ENCODE results near the gene ALPK3. TPM values are rescaled to one million over a fixed set of nuclear protein-coding genes. Genes with fewer than 3 reads are reported as not detected.
A peak's percentile ranks its signal among the peaks of the same experiment; 100 is the strongest.
"Not testable (repeated sequence)": the region's sequence is repeated elsewhere in the genome, so short reads cannot be mapped to it uniquely, and the experiment has no call there.

ALPK3 gene
- total and polyA plus RNA-seq, 7 experiments from 2014 or later, result 0.02 to 0.30 (median 0.19) TPM; not detected in 1

DNA sequence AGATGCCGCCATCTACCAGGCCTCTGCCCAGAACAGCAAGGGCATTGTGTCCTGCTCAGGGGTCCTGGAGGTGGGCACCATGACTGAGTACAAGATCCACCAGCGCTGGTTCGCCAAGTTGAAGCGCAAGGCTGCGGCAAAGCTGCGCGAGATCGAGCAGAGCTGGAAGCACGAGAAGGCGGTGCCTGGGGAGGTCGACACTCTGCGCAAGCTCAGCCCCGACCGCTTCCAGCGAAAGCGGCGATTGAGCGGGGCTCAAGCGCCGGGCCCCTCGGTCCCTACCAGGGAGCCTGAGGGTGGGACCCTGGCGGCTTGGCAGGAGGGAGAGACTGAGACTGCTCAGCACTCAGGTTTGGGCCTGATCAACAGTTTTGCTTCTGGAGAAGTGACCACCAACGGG is 22.6 kb downstream of the ALPK3 start:
- POLR2A ChIA-PET, result no interaction called here
- Mint-ChIP-seq H3K4me1 (no peaks in the 10 kb centered on the region), H3K9me3 (no peaks in the 10 kb centered on the region), H3K27ac (no peak overlapping the region), H3K36me3 (no peaks in the 10 kb centered on the region), H3K4me3 (no peak overlapping the region), H3K27me3 (peaks cover 0 to 10% (median 6%) of the 10 kb centered on the region in 5 donors)
- Histone ChIP-seq H3K4me3 (ENCODE audit: low read length) (no peak overlapping the region), H3K4me1 (ENCODE audit: control insufficient read depth in 2 of 2, insufficient read depth in 2 of 2, low read length in 2 of 2) (no peaks in the 10 kb centered on the region), H3K9me3 (ENCODE audit: control insufficient read depth in 2 of 3, low read length in 3 of 3) (no peaks in the 10 kb centered on the region), H3K27me3 (ENCODE audit: control insufficient read depth in 2 of 2, insufficient read depth in 2 of 2, low read length in 2 of 2) (no peaks in the 10 kb centered on the region), H3K27ac (ENCODE audit: low read depth, low read length) (no peak overlapping the region), H3K36me3 (ENCODE audit: control insufficient read depth in 2 of 3, insufficient read depth in 3 of 3, low read length in 3 of 3) (no peaks in the 10 kb centered on the region)
- DNase-seq (no peak), ATAC-seq (no peak)
- intact Hi-C loops (cut with micrococcal nuclease), result no loop called here
- CTCF ChIA-PET, result interaction anchor here (0.8 kb wide), 1 partner anchor 33 kb away, joined by 3 read pairs; no protein-coding TSS in a partner anchor

DNA sequence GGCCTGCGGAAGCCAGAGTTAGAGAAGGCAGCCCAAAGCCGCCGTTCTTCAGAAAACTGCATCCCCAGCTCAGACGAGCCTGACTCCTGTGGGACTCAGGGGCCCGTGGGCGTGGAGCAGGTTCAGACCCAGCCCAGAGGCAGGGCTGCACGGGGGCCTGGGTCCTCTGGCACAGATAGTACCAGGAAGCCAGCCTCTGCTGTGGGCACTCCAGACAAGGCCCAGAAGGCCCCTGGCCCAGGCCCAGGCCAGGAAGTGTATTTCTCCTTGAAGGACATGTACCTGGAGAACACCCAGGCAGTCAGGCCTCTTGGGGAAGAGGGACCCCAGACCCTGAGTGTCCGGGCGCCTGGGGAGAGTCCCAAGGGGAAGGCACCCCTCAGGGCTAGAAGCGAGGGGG is 23.1 kb downstream of the ALPK3 start:
- Mint-ChIP-seq H3K27ac (no peak overlapping the region), H3K36me3 (no peaks in the 10 kb centered on the region), H3K4me3 (no peak overlapping the region), H3K27me3 (peaks cover 0 to 10% (median 6%) of the 10 kb centered on the region in 5 donors), H3K9me3 (no peaks in the 10 kb centered on the region), H3K4me1 (no peaks in the 10 kb centered on the region)
- intact Hi-C loops (cut with micrococcal nuclease), result no loop called here
- no peaks in the 10 kb centered on the region for H3K27me3 ChIP-seq (ENCODE audit: control insufficient read depth in 2 of 2, insufficient read depth in 2 of 2, low read length in 2 of 2)
- ChIA-PET CTCF (interaction anchor here (0.5 kb wide), 1 partner anchor 303 kb away, joined by 4 read pairs; no protein-coding TSS in a partner anchor), POLR2A (interaction anchor here (0.5 kb wide), 1 partner anchor 90 kb away, joined by 3 read pairs; no protein-coding TSS in a partner anchor)
- H3K36me3 ChIP-seq (ENCODE audit: control insufficient read depth in 2 of 3, insufficient read depth in 3 of 3, low read length in 3 of 3), result no peaks in the 10 kb centered on the region
- DNase-seq (no peak), ATAC-seq (no peak)
- no peaks in the 10 kb centered on the region for H3K9me3 ChIP-seq (ENCODE audit: control insufficient read depth in 2 of 3, low read length in 3 of 3)
- H3K27ac ChIP-seq (ENCODE audit: low read depth, low read length), result no peak overlapping the region
- no peak overlapping the region for H3K4me3 ChIP-seq (ENCODE audit: low read length)
- H3K4me1 ChIP-seq (ENCODE audit: control insufficient read depth in 2 of 2, insufficient read depth in 2 of 2, low read length in 2 of 2), result no peaks in the 10 kb centered on the region

DNA sequence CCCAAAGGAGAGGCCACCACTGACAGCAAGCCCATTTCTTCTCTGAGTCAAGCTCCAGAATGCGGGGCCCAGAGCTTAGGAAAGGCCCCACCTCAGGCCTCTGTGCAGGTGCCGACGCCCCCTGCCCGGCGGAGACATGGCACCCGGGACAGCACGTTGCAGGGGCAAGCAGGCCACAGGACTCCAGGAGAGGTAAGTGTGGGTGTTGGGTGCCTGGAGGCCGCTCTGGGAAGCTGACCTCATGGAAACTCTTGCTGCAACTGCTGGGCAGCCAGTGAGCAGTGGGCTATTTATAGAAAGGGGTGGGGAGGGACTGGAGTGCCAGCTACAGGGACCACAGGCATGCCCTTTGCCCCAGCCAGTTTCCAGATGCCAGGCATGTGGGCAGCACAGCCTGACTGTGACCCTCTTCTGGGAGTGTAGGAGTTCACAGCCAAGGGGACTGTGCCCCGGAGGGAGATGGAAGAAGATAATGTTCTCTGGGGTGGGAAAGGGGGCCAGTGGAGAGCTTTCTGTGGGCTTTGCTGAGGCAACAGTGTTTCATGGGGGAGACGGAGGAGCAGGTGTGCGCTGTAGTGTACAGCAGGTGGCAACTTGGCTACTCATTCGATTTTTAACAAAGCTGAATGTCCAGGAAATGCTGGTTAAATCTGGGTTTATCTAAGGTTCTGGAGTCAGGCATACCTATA is 23.7 kb downstream of the ALPK3 start:
- Histone ChIP-seq H3K4me1 (ENCODE audit: control insufficient read depth in 2 of 2, insufficient read depth in 2 of 2, low read length in 2 of 2) (no peaks in the 10 kb centered on the region), H3K27me3 (ENCODE audit: control insufficient read depth in 2 of 2, insufficient read depth in 2 of 2, low read length in 2 of 2) (no peaks in the 10 kb centered on the region), H3K27ac (ENCODE audit: low read depth, low read length) (no peak overlapping the region), H3K9me3 (ENCODE audit: control insufficient read depth in 2 of 3, low read length in 3 of 3) (no peaks in the 10 kb centered on the region), H3K36me3 (ENCODE audit: control insufficient read depth in 2 of 3, insufficient read depth in 3 of 3, low read length in 3 of 3) (no peaks in the 10 kb centered on the region), H3K4me3 (ENCODE audit: low read length) (no peak overlapping the region)
- DNase-seq (no peak), ATAC-seq (no peak)
- intact Hi-C loops (cut with micrococcal nuclease), result no loop called here
- Mint-ChIP-seq H3K9me3 (peaks cover 0 to 4% (median 0%) of the 10 kb centered on the region in 11 donors), H3K4me3 (no peak overlapping the region), H3K27ac (no peak overlapping the region), H3K4me1 (peaks cover 0 to 2% (median 0%) of the 10 kb centered on the region in 7 donors), H3K27me3 (peaks cover 0 to 7% (median 4%) of the 10 kb centered on the region in 5 donors), H3K36me3 (no peaks in the 10 kb centered on the region)
- ChIA-PET POLR2A (interaction anchor here (0.5 kb wide), 1 partner anchor 90 kb away, joined by 3 read pairs; no protein-coding TSS in a partner anchor), CTCF (interaction anchor here (0.5 kb wide), 1 partner anchor 302 kb away, joined by 4 read pairs; no protein-coding TSS in a partner anchor)

DNA sequence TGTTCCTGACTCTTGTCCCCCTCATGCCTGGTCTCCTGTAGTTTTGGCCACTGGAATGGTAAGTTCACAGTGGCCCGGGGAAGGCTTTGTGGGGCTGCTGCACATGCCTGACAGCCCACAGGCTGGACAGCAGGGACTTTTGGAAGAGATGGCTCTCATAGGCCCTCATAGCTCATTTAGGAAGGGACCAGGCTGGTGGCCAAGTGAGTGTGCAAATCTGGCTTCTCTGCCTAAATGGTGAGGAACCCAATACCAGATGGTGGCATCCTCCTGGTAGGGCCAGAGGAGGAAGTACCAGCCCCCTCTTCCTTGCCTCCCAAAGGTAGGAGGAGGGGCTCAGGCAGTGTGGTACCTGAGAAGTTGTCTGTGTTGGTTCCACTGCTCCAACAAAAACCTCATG is 25.6 kb downstream of the ALPK3 start:
- Mint-ChIP-seq H3K4me3 (no peak overlapping the region), H3K27ac (no peak overlapping the region), H3K27me3 (peaks cover 0 to 5% (median 0%) of the 10 kb centered on the region in 5 donors), H3K4me1 (peaks cover 0 to 2% (median 0%) of the 10 kb centered on the region in 7 donors), H3K9me3 (peaks cover 4 to 21% (median 12%) of the 10 kb centered on the region in 11 donors), H3K36me3 (peaks cover 5 to 11% (median 6%) of the 10 kb centered on the region in 5 donors)
- peaks cover 0 to 8% (median 0%) of the 10 kb centered on the region in 3 experiments for H3K9me3 ChIP-seq (ENCODE audit: control insufficient read depth in 2 of 3, low read length in 3 of 3)
- no peak for ATAC-seq
- DNase-seq, result no peak
- intact Hi-C loops (cut with micrococcal nuclease), result no loop called here
- POLR2A ChIA-PET, result no interaction called here
- no peaks in the 10 kb centered on the region for H3K4me1 ChIP-seq (ENCODE audit: control insufficient read depth in 2 of 2, insufficient read depth in 2 of 2, low read length in 2 of 2)
- no peak overlapping the region for H3K4me3 ChIP-seq (ENCODE audit: low read length)
- H3K27ac ChIP-seq (ENCODE audit: low read depth, low read length), result no peak overlapping the region
- no peaks in the 10 kb centered on the region for H3K36me3 ChIP-seq (ENCODE audit: control insufficient read depth in 2 of 3, insufficient read depth in 3 of 3, low read length in 3 of 3)
- CTCF ChIA-PET, result no interaction called here
- H3K27me3 ChIP-seq (ENCODE audit: control insufficient read depth in 2 of 2, insufficient read depth in 2 of 2, low read length in 2 of 2), result no peaks in the 10 kb centered on the region

DNA sequence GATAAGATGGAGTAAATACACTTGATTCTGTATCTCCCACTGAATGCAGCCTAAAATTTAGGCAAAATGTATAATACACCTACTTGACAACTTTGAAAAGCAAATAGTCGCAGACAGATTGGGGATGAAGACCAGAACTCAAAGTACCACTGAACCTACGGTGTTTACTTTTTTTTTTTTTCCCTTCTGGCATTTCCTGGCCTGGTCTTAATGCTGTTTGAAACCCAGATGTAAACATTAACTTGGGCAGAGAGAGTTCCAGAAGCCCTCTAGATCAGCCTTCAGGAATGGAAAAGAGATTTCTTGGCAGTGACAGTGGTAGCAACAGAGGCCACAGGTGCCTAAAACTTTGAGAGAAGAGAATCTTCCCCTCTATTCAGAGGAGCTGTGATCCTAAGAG is 27.8 kb downstream of the ALPK3 start:
- H3K27me3 Mint-ChIP-seq, result peaks cover 0 to 5% (median 0%) of the 10 kb centered on the region in 5 donors
- no peaks in the 10 kb centered on the region for H3K27me3 ChIP-seq (ENCODE audit: control insufficient read depth in 2 of 2, insufficient read depth in 2 of 2, low read length in 2 of 2)
- H3K27ac ChIP-seq (ENCODE audit: low read depth, low read length), result no peak overlapping the region
- POLR2A ChIA-PET, result no interaction called here
- peaks cover 0 to 8% (median 0%) of the 10 kb centered on the region in 3 experiments for H3K9me3 ChIP-seq (ENCODE audit: control insufficient read depth in 2 of 3, low read length in 3 of 3)
- H3K27ac Mint-ChIP-seq, result no peak overlapping the region
- peaks cover 4 to 30% (median 13%) of the 10 kb centered on the region in 11 donors for H3K9me3 Mint-ChIP-seq
- ATAC-seq (no peak), DNase-seq (no peak)
- intact Hi-C loops (cut with micrococcal nuclease), result loop anchor here (1.0 to 5.0 kb wide), 3 partner anchors 82 to 199 kb away; no protein-coding TSS in a partner anchor
- H3K4me1 Mint-ChIP-seq, result peaks cover 0 to 2% (median 0%) of the 10 kb centered on the region in 7 donors
- H3K4me3 Mint-ChIP-seq, result no peak overlapping the region
- H3K4me3 ChIP-seq (ENCODE audit: low read length), result no peak overlapping the region
- peaks cover 5 to 11% (median 7%) of the 10 kb centered on the region in 5 donors for H3K36me3 Mint-ChIP-seq
- H3K36me3 ChIP-seq (ENCODE audit: control insufficient read depth in 2 of 3, insufficient read depth in 3 of 3, low read length in 3 of 3), result no peaks in the 10 kb centered on the region
- H3K4me1 ChIP-seq (ENCODE audit: control insufficient read depth in 2 of 2, insufficient read depth in 2 of 2, low read length in 2 of 2), result no peaks in the 10 kb centered on the region
- CTCF ChIA-PET, result interaction anchor here (0.7 kb wide), 1 partner anchor 250 kb away, joined by 3 read pairs; no protein-coding TSS in a partner anchor

DNA sequence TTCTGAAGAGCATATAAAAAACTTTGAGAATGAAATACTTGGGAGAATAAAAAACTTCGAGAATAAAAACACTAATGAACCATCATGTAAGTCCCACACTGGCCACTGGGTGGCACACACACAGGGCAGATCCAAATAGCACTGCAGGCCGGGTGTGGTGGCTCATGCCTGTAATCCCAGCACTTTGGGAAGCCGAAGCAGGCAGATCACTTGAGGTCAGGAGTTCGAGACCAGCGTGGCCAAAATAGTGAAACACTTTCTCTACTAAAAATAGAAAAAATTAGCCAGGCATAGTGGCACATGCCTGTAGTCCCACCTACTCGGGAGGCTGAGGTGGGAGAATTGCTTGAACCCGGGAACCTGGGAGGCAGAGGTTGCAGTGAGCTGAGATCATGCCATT is 28.5 kb downstream of the ALPK3 start:
- POLR2A ChIA-PET; H3K27ac Mint-ChIP-seq; H3K36me3 ChIP-seq (ENCODE audit: control insufficient read depth in 2 of 3, insufficient read depth in 3 of 3, low read length in 3 of 3); H3K27me3 ChIP-seq (ENCODE audit: control insufficient read depth in 2 of 2, insufficient read depth in 2 of 2, low read length in 2 of 2); H3K27me3 Mint-ChIP-seq; H3K4me1 Mint-ChIP-seq; H3K4me1 ChIP-seq (ENCODE audit: control insufficient read depth in 2 of 2, insufficient read depth in 2 of 2, low read length in 2 of 2); H3K9me3 ChIP-seq (ENCODE audit: control insufficient read depth in 2 of 3, low read length in 3 of 3); H3K4me3 ChIP-seq (ENCODE audit: low read length); H3K27ac ChIP-seq (ENCODE audit: low read depth, low read length); H3K4me3 Mint-ChIP-seq: not testable (repeated sequence)
- CTCF ChIA-PET, result interaction anchor here (0.7 kb wide), 1 partner anchor 249 kb away, joined by 3 read pairs; no protein-coding TSS in a partner anchor
- intact Hi-C loops (cut with micrococcal nuclease), result loop anchor here (1.0 to 5.0 kb wide), 3 partner anchors 82 to 199 kb away; no protein-coding TSS in a partner anchor
- ATAC-seq (peak; percentile 56), DNase-seq (peak in 5 of 9 donors; percentile 4 to 33 (median 15))
- H3K36me3 Mint-ChIP-seq, result peaks cover 5 to 11% (median 7%) of the 10 kb centered on the region in 5 donors
- H3K9me3 Mint-ChIP-seq, result peaks cover 4 to 30% (median 13%) of the 10 kb centered on the region in 11 donors
